22Rv1 (cell line): ENCODE data around the gene EIPR1.

Experiments
- ZFX ChIP-seq: fragments of 450-650 bp; IDR thresholded peaks from 2 replicates; pipeline ENCODE4 v1.6.1; 2017; ENCODE audit warnings: antibody characterized with exemption, borderline replicate concordance
- TF ChIP-seq, protein P1 (sequence below): fragments of 450-650 bp; IDR thresholded peaks from 2 replicates; pipeline ENCODE4 v1.5.1; 2017; ENCODE audit warnings: mild to moderate bottlenecking

DNA sequence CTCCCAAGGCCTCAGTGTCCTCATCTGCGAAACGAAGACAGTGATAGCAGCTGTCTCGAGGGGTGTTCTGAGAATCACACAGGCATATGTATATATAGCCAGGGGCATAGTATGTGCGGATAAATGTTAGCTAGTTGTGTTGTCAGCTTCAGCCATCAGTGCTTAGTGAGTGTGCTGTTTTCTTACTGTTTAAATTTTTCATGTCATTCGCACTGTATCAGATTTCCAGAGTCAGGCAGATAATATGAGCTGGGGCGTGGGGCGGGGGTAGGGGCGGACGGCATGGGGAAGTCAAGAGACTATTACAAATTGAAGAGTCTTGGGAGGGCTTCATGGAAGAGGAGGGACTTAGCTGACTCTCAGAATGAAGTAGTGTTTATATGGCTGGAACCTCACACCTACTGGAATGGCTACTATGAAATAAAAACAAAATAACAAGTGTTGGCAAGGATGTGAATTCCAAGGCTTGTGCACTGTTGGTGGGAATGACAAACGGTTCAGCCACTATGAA lies 8.9 kb upstream of the EIPR1 start:
- TF ChIP-seq, protein P1, sequence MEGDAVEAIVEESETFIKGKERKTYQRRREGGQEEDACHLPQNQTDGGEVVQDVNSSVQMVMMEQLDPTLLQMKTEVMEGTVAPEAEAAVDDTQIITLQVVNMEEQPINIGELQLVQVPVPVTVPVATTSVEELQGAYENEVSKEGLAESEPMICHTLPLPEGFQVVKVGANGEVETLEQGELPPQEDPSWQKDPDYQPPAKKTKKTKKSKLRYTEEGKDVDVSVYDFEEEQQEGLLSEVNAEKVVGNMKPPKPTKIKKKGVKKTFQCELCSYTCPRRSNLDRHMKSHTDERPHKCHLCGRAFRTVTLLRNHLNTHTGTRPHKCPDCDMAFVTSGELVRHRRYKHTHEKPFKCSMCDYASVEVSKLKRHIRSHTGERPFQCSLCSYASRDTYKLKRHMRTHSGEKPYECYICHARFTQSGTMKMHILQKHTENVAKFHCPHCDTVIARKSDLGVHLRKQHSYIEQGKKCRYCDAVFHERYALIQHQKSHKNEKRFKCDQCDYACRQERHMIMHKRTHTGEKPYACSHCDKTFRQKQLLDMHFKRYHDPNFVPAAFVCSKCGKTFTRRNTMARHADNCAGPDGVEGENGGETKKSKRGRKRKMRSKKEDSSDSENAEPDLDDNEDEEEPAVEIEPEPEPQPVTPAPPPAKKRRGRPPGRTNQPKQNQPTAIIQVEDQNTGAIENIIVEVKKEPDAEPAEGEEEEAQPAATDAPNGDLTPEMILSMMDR: no peak
- TF ChIP-seq ZFX: no peak
